ENCODE results near the gene SRR. TPM values are rescaled to one million over a fixed set of nuclear protein-coding genes. Genes with fewer than 3 reads are reported as not detected.

Gene SRR
- total RNA-seq, 2 experiments from 2014 or later, result 20.0 to 22.2 TPM

Other genes with a start within 250 kb of the SRR start
- gene HIC1, start 248.8 kb upstream of the SRR start, total RNA-seq, result 10 to 100 TPM; 13.1 to 13.2 TPM
- 10 to 100 TPM; 17.2 to 20.3 TPM for gene SMG6, start 165 bp upstream of the SRR start, total RNA-seq
- 10 to 100 TPM; 55.1 to 55.9 TPM for gene TSR1, start 32.5 kb downstream of the SRR start, total RNA-seq
- 10 to 100 TPM; 32.7 to 33.4 TPM for gene SGSM2, start 33.6 kb downstream of the SRR start, total RNA-seq
- 10 to 100 TPM; 13.9 to 18.1 TPM for gene MNT, start 97.1 kb downstream of the SRR start, total RNA-seq
- 10 to 100 TPM; 44.0 to 44.6 TPM for gene METTL16, start 207.9 kb downstream of the SRR start, total RNA-seq